Measurements from ENCODE around the gene COG7. TPM values are rescaled to one million over a fixed set of nuclear protein-coding genes. Genes with fewer than 3 reads are reported as not detected.
A peak's percentile ranks its signal among the peaks of the same experiment; 100 is the strongest.

The COG7 gene
- polyA plus RNA-seq, 1 experiment: 19.6 TPM

- Histone ChIP-seq H3K27ac (ENCODE audit: low read depth, low read length) (no peak overlapping the region), H3K4me3 (ENCODE audit: low read depth, low read length) (no peak overlapping the region), H3K27me3 (ENCODE audit: control insufficient read depth, insufficient read depth, low read length) (no peaks in the 10 kb centered on the region), H3K9me3 (ENCODE audit: control insufficient read depth, insufficient read depth, low read length) (no peaks in the 10 kb centered on the region)
- TF ChIP-seq CTCF (IDR thresholded peaks at IDR 0.05; ENCODE audit: low read depth, low read length): no peak
- ChIA-PET CTCF (no interaction called here), POLR2A (no interaction called here)
- no peak for DNase-seq (ENCODE audit: low read depth, low spot score)
These were observed 25.6 kb upstream of the COG7 start for GRCh38 chr16:23478566-23478965.

- ChIA-PET CTCF (no interaction called here), POLR2A (no interaction called here)
- no peaks in the 10 kb centered on the region for H3K9me3 ChIP-seq (ENCODE audit: control insufficient read depth, insufficient read depth, low read length)
- no peak overlapping the region for H3K4me3 ChIP-seq (ENCODE audit: low read depth, low read length)
- no peak overlapping the region for H3K27ac ChIP-seq (ENCODE audit: low read depth, low read length)
- TF ChIP-seq CTCF (IDR thresholded peaks at IDR 0.05; ENCODE audit: low read depth, low read length): no peak
- no peaks in the 10 kb centered on the region for H3K27me3 ChIP-seq (ENCODE audit: control insufficient read depth, insufficient read depth, low read length)
- no peak for DNase-seq (ENCODE audit: low read depth, low spot score)
These were observed 23.3 kb upstream of the COG7 start for GRCh38 chr16:23476289-23476688.

- ChIA-PET CTCF (no interaction called here), POLR2A (no interaction called here)
- Histone ChIP-seq H3K27ac (ENCODE audit: low read depth, low read length) (no peak overlapping the region), H3K27me3 (ENCODE audit: control insufficient read depth, insufficient read depth, low read length) (no peaks in the 10 kb centered on the region), H3K4me3 (ENCODE audit: low read depth, low read length) (no peak overlapping the region), H3K9me3 (ENCODE audit: control insufficient read depth, insufficient read depth, low read length) (no peaks in the 10 kb centered on the region)
- no peak for DNase-seq (ENCODE audit: low read depth, low spot score)
- TF ChIP-seq CTCF (IDR thresholded peaks at IDR 0.05; ENCODE audit: low read depth, low read length): no peak
These were observed 16.8 kb upstream of the COG7 start for GRCh38 chr16:23469814-23470213.

GRCh38 chr16:23466162-23466885, 13.3 kb upstream of the COG7 start:
- CTCF ChIA-PET: interaction anchor here (0.7 to 1.6 kb wide), 3 partner anchors 31 to 130 kb away, joined by 3 to 7 read pairs (median 4); no protein-coding TSS in a partner anchor
- no peak overlapping the region for H3K4me3 ChIP-seq (ENCODE audit: low read depth, low read length)
- POLR2A ChIA-PET: interaction anchor here (0.9 kb wide), 1 partner anchor 15 kb away, joined by 3 read pairs; no protein-coding TSS in a partner anchor
- no peak for TF ChIP-seq CTCF (IDR thresholded peaks at IDR 0.05; ENCODE audit: low read depth, low read length)
- peak overlapping the region; percentile 11 for H3K27ac ChIP-seq (ENCODE audit: low read depth, low read length)
- H3K27me3 ChIP-seq (ENCODE audit: control insufficient read depth, insufficient read depth, low read length): no peaks in the 10 kb centered on the region
- peak; percentile 52 for DNase-seq (ENCODE audit: low read depth, low spot score)
- no peaks in the 10 kb centered on the region for H3K9me3 ChIP-seq (ENCODE audit: control insufficient read depth, insufficient read depth, low read length)

GRCh38 chr16:23465179-23465578, 12.2 kb upstream of the COG7 start:
- CTCF ChIA-PET: no interaction called here
- DNase-seq (ENCODE audit: low read depth, low spot score): no peak
- Histone ChIP-seq H3K27me3 (ENCODE audit: control insufficient read depth, insufficient read depth, low read length) (no peaks in the 10 kb centered on the region), H3K9me3 (ENCODE audit: control insufficient read depth, insufficient read depth, low read length) (no peaks in the 10 kb centered on the region), H3K4me3 (ENCODE audit: low read depth, low read length) (no peak overlapping the region), H3K27ac (ENCODE audit: low read depth, low read length) (no peak overlapping the region)
- TF ChIP-seq CTCF (IDR thresholded peaks at IDR 0.05; ENCODE audit: low read depth, low read length): no peak
- POLR2A ChIA-PET: no interaction called here
